Vagina (tissue), 2 donors: ENCODE measurements around the gene MPRIP.

Source experiments
- POLR2AphosphoS5 ChIP-seq, 2 donors: sonication (generic); formaldehyde crosslinking; IDR thresholded peaks; one replicate each; pipeline ENCODE4 v1.9.0; 2017; ENCODE audit warnings: antibody characterized with exemption in 2 of 2, mild to moderate bottlenecking in 2 of 2, low read depth in 1 of 2; ENCODE audit not compliant: insufficient read depth in 1 of 2
- TF ChIP-seq, protein P1 (sequence below), 3 experiments: fragments of 450-650 bp in 2 of 3; fragments of 200-600 bp in 1 of 3; sonication (generic) in 1 of 3; IDR thresholded peaks; one replicate each; pipeline ENCODE4 v1.5.1; 2017 to 2019; ENCODE audit warnings: antibody characterized with exemption in 3 of 3, mild to moderate bottlenecking in 2 of 3, moderate library complexity in 2 of 3

DNA sequence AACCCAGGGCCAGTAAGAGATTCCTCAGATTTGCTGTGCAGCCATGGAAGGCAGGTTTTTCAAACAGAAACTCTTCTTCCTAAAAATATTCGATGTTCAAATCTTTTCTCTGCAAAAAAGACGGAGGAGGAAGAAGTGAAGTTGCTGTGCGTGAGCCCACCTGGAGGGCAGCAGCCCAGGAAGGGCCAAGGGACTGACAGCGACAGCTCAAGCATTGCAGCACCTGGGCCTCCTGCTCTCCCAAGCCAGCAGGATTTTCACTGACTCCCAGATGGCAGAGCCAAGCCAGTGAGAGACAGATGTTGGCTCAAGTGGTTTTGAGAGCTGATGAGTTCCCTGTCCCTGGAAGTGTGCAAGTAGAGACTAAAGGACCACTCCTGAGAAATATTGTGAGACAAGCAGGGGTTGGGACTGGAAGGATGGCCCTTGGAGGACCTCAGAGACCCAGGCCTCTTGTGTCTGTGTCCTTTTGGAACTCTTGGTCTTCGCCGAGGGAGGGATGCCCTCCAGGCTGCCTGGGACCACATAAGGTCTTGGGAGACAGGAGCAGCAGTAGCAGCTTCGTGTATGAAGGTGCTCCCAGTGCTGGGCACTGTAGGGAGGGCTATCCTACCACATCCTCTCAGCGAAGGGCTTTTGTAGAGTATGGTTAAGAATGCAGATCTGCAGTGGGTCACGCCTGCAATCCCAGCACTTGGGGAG, 41.0 kb upstream of the MPRIP start:
- TF ChIP-seq, protein P1, sequence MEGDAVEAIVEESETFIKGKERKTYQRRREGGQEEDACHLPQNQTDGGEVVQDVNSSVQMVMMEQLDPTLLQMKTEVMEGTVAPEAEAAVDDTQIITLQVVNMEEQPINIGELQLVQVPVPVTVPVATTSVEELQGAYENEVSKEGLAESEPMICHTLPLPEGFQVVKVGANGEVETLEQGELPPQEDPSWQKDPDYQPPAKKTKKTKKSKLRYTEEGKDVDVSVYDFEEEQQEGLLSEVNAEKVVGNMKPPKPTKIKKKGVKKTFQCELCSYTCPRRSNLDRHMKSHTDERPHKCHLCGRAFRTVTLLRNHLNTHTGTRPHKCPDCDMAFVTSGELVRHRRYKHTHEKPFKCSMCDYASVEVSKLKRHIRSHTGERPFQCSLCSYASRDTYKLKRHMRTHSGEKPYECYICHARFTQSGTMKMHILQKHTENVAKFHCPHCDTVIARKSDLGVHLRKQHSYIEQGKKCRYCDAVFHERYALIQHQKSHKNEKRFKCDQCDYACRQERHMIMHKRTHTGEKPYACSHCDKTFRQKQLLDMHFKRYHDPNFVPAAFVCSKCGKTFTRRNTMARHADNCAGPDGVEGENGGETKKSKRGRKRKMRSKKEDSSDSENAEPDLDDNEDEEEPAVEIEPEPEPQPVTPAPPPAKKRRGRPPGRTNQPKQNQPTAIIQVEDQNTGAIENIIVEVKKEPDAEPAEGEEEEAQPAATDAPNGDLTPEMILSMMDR (IDR thresholded peaks at IDR 0.05) = no peak
- TF ChIP-seq POLR2AphosphoS5 (IDR thresholded peaks at IDR 0.05; ENCODE audit: insufficient read depth in 1 of 2, low read depth in 1 of 2) = no peak
